ENCODE measurements around the gene SPRR1B. TPM values are rescaled to one million over a fixed set of nuclear protein-coding genes. Genes with fewer than 3 reads are reported as not detected.
"Not testable (repeated sequence)": the region's sequence is repeated elsewhere in the genome, so short reads cannot be mapped to it uniquely, and the experiment has no call there.

Gene SPRR1B
- total RNA-seq, 1 experiment from 2014 or later, result not detected

GRCh38 chr1:153035211-153035610 is 4.2 kb downstream of the SPRR1B start:
- Histone ChIP-seq H3K4me1 (replicated peaks; ENCODE audit: insufficient read depth) (peaks cover 34% of the 10 kb centered on the region), H3F3A (ENCODE audit: insufficient read depth, low read depth) (peaks cover 11% of the 10 kb centered on the region; the same call in 1 of the 2 replicates), H3K27ac (no peak overlapping the region), H3K9me2 (ENCODE audit: insufficient read depth) (no peaks in the 10 kb centered on the region), H3K9me3 (ENCODE audit: insufficient read depth, low read depth) (no peaks in the 10 kb centered on the region), H2AFZ (no peak overlapping the region), H3K27me3 (ENCODE audit: insufficient read depth, low read depth) (no peaks in the 10 kb centered on the region), H4K20me1 (ENCODE audit: insufficient read depth) (no peaks in the 10 kb centered on the region), H3K36me3 (ENCODE audit: low read depth) (no peaks in the 10 kb centered on the region), H3K4me3 (no peak overlapping the region), H3K79me2 (ENCODE audit: low read depth) (no peaks in the 10 kb centered on the region), H3K4me2 (no peak overlapping the region)
- intact Hi-C loops (cut with micrococcal nuclease; ENCODE audit: unreplicated experiment), result no loop called here
- no TSS peak for BruUV-seq (replicated peaks)
- no peak for DNase-seq
- TF ChIP-seq EZH2 (IDR thresholded peaks at IDR 0.05; ENCODE audit: low read depth) (no peak), CTCF (conservative IDR thresholded peaks at IDR 0.05) (no peak)
- POLR2A ChIA-PET (ENCODE audit: unreplicated experiment), result no interaction called here
- CTCF ChIA-PET, result no interaction called here

- H3K9me2 ChIP-seq (ENCODE audit: insufficient read depth), result no peaks in the 10 kb centered on the region
- no peaks in the 10 kb centered on the region for H3K4me1 ChIP-seq (replicated peaks; ENCODE audit: insufficient read depth)
- no peaks in the 10 kb centered on the region for H3F3A ChIP-seq (ENCODE audit: insufficient read depth, low read depth)
- TF ChIP-seq EZH2 (IDR thresholded peaks at IDR 0.05; ENCODE audit: low read depth) (no peak), CTCF (conservative IDR thresholded peaks at IDR 0.05) (no peak)
- H3K27me3 ChIP-seq (ENCODE audit: insufficient read depth, low read depth), result no peaks in the 10 kb centered on the region
- POLR2A ChIA-PET (ENCODE audit: unreplicated experiment), result no interaction called here
- BruUV-seq (replicated peaks), result no TSS peak
- intact Hi-C loops (cut with micrococcal nuclease; ENCODE audit: unreplicated experiment), result no loop called here
- no peaks in the 10 kb centered on the region for H3K9me3 ChIP-seq (ENCODE audit: insufficient read depth, low read depth)
- no peak within 1 kb of the TSS for H3K4me2 ChIP-seq
- DNase-seq, result no peak
- no peaks in the 10 kb centered on the region for H3K79me2 ChIP-seq (ENCODE audit: low read depth)
- H3K36me3 ChIP-seq (ENCODE audit: low read depth), result no peaks in the 10 kb centered on the region
- no peak within 1 kb of the TSS for H3K4me3 ChIP-seq
- H4K20me1 ChIP-seq (ENCODE audit: insufficient read depth), result no peaks in the 10 kb centered on the region
- no peak within 1 kb of the TSS for H2AFZ ChIP-seq
- H3K27ac ChIP-seq, result no peak within 1 kb of the TSS
- CTCF ChIA-PET, result no interaction called here
Measured at GRCh38 chr1:153040950-153041631, 10.1 kb downstream of the SPRR1B start, which contains the start of gene SPRR2D. Gene SPRR2D (minus strand): TSS chr1:153041120. CDS start chr1:153040346, 774 bp downstream.

- no peaks in the 10 kb centered on the region for H3K9me2 ChIP-seq (ENCODE audit: insufficient read depth)
- no peak overlapping the region for H3K4me2 ChIP-seq
- TF ChIP-seq CTCF (conservative IDR thresholded peaks at IDR 0.05) (no peak), EZH2 (IDR thresholded peaks at IDR 0.05; ENCODE audit: low read depth) (no peak)
Measured at GRCh38 chr1:153049211-153049610, 18.2 kb downstream of the SPRR1B start.

GRCh38 chr1:153056111-153056510 is 25.1 kb downstream of the SPRR1B start:
- H3K9me2 ChIP-seq (ENCODE audit: insufficient read depth); H3K4me1 ChIP-seq (replicated peaks; ENCODE audit: insufficient read depth); H3K79me2 ChIP-seq (ENCODE audit: low read depth); intact Hi-C loops (cut with micrococcal nuclease; ENCODE audit: unreplicated experiment); H3F3A ChIP-seq (ENCODE audit: insufficient read depth, low read depth); H3K9me3 ChIP-seq (ENCODE audit: insufficient read depth, low read depth); BruUV-seq (replicated peaks); H3K4me3 ChIP-seq; H3K36me3 ChIP-seq (ENCODE audit: low read depth); H3K4me2 ChIP-seq; H3K27ac ChIP-seq; DNase-seq; H2AFZ ChIP-seq; POLR2A ChIA-PET (ENCODE audit: unreplicated experiment); CTCF ChIA-PET; H4K20me1 ChIP-seq (ENCODE audit: insufficient read depth): not testable (repeated sequence)
- H3K27me3 ChIP-seq (ENCODE audit: insufficient read depth, low read depth), result peaks cover 15% of the 10 kb centered on the region

More at GRCh38 chr1:153049211-153049610, 18.2 kb downstream of the SPRR1B start:
- Histone ChIP-seq H3K27me3 (ENCODE audit: insufficient read depth, low read depth) (peaks cover 7% of the 10 kb centered on the region; the same call in 1 of the 2 replicates), H3K27ac (no peak overlapping the region), H3K4me1 (replicated peaks; ENCODE audit: insufficient read depth) (no peaks in the 10 kb centered on the region), H3K36me3 (ENCODE audit: low read depth) (no peaks in the 10 kb centered on the region), H3K9me3 (ENCODE audit: insufficient read depth, low read depth) (no peaks in the 10 kb centered on the region), H4K20me1 (ENCODE audit: insufficient read depth) (no peaks in the 10 kb centered on the region), H3F3A (ENCODE audit: insufficient read depth, low read depth) (no peaks in the 10 kb centered on the region), H3K79me2 (ENCODE audit: low read depth) (no peaks in the 10 kb centered on the region), H2AFZ (no peak overlapping the region), H3K4me3 (no peak overlapping the region)
- DNase-seq, result no peak
- ChIA-PET CTCF (interaction anchor here (0.6 kb wide), 1 partner anchor 181 kb away, joined by 3 read pairs; no protein-coding TSS in a partner anchor), POLR2A (ENCODE audit: unreplicated experiment) (no interaction called here)
- BruUV-seq (replicated peaks), result no TSS peak
- intact Hi-C loops (cut with micrococcal nuclease; ENCODE audit: unreplicated experiment), result no loop called here

All from PC-9 (cell line).